ENCODE data around the gene ZDBF2.
"Not testable (repeated sequence)": the region's sequence is repeated elsewhere in the genome, so short reads cannot be mapped to it uniquely, and the experiment has no call there.

ZDBF2 gene

DNA sequence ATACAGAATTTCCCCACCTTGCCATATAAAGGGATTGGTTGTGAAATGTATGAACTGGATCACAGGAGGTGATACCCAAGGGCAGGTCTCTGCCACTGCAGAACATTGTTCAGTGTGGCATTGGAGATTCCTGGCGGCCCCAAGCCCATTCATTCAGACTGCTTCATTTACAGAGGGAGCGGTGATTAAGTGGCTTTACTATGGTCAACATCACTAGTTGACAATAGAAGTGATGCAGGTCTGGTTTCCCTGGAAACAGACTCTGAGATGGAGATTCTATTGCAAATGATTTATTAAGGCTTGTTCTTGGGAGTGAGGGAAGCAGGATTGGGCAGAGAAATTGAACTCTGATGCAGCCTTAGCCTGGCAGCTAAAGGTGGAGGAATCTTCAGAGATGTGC lies 62.4 kb downstream of the ZDBF2 start:
- DNase-seq: no peak

DNA sequence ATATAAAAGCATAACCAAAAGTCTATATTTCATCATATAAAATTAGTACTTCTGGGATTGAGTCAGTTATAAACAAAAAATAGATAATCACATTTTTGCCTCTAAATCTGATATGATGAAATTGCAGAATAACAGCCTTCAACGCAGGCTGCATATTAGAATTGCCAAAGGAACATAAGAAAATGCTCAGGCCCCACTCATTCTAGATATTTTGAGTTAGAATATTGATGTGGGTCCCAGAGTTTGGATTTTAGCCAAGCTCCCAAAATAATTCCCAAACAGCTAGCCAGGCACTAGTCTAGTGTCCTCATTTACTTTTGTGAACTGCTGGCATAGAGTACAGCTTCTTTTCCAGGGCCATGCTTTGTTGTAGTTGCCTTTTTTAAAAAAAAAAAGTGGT lies 63.5 kb downstream of the ZDBF2 start:
- DNase-seq: no peak

GRCh38 chr2:206341396-206341795 lies 66.9 kb downstream of the ZDBF2 start:
- no peak for DNase-seq

GRCh38 chr2:206343144-206343543 lies 68.7 kb downstream of the ZDBF2 start:
- DNase-seq: no peak

- no peak for DNase-seq
These were observed 69.4 kb downstream of the ZDBF2 start for GRCh38 chr2:206343816-206344215.

DNA sequence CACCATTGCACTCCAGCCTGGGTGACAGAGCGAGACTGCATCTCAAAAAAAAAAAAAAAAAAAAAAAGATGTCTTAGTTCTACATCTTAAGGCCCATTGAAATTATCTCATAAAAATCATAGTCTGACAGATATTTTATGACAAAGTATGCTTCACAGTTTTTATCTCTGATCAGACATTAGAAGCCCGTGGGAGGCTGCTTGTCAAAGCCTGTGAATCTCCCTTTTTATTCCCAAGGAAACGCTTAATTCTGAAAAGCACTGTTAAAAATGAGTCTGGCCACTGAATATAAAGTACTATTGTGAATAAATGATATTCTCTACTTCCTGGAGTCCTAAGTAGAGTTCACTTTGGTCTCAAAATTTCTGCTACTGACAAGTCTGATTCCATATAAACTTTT lies 71.1 kb downstream of the ZDBF2 start:
- DNase-seq: no peak

GRCh38 chr2:206349375-206349774 lies 74.9 kb downstream of the ZDBF2 start:
- DNase-seq: no peak

DNA sequence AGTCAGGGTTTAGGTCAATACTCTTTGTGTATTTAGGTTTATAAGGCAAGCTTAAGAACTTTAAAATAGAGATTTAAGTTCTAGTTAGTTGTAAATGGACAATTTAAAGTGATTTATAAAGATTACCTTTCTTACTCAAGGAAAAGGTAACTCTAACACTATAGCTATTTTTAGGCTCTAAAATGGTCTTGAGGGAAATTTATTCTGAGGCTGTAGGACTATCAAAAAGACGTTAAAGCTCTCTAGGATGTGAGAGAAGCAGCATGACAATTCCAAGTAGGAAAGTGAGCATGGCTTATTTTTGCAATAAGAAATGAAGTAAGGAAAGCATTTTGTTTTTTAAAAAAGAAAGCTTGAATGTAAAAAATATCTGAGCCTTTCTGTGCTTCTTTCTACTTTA lies 78.1 kb downstream of the ZDBF2 start:
- DNase-seq: no peak

GRCh38 chr2:206353685-206354084 lies 79.2 kb downstream of the ZDBF2 start:
- no peak for DNase-seq

DNA sequence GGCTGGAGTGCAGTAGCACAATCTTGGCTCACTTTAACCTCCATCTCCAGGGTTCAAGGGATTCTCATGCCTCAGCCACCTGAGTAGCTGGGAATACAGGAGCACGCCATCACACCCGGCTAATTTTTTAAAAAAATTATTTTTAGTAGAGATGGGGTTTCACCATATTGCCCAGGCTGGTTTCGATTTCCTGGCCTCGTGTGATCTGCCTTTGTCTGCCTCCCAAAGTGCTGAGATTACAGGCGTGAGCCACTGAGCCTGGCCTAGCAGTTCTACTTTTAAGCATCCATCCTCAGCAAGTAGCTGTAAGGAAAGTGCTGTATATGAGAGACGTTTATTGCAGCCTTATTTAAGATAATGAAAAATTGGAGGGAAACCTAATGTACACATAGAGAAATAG lies 79.7 kb downstream of the ZDBF2 start:
- DNase-seq: no peak

DNA sequence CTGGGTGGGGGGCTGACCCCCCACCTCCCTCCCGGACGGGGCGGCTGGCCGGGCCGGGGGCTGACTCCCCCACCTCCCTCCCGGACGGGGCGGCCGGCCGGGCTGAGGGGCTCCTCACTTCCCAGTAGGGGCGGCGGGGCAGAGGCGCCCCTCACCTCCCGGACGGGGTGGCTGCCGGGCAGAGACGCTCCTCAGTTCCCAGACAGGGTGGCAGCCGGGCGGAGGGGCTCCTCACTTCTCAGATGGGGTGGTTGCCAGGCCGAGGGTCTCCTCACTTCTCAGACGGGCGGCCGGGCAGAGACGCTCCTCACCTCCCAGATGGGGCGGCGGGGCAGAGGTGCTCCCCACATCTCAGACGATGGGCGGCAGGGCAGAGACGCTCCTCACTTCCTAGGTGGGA lies 82.4 kb downstream of the ZDBF2 start:
- DNase-seq: not testable (repeated sequence)

- DNase-seq: not testable (repeated sequence)
These were observed 86.4 kb downstream of the ZDBF2 start for GRCh38 chr2:206360840-206361239.

DNA sequence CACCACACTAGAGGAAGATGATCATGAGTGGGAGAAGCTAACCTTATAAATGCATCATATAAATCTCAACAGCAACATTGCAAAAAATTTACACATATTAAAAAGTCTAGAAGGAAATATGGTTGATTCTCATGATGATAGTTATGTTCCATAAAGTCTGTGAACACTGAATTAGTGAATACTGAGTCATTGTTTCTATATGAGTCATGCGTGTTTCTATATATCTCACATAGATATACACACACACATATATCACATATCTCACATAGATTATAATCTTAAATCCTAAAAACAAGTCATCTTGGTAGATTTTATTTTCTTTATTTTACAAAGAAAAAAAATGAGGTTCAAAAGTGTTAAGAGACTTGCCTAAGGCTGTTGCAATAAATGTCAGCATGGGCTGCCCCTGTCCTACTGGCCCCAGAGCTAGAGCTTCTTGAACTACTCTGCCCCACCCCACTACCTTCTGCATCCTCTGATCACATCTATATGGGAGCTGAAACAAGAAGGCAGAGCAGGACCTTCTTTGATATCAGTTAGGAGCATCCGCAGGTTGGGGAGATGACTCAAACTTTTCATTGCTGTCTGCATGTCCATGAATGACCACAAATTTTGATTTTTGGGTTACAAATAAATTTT lies 87.1 kb downstream of the ZDBF2 start:
- no peak for DNase-seq
